Naive thymus-derived CD8-positive, alpha-beta T cell (primary cell): ENCODE data around the gene ATL2. TPM values are rescaled to one million over a fixed set of nuclear protein-coding genes. Genes with fewer than 3 reads are reported as not detected.
"Not testable (repeated sequence)": the region's sequence is repeated elsewhere in the genome, so short reads cannot be mapped to it uniquely, and the experiment has no call there.

Experiments used
- ATAC-seq, 2 donors: fragments of 150-1000 bp; cut with Tn5 transposase in 1 of 2; sonication (Bioruptor Pico), chemical (Tn5 transposase) in 1 of 2; 1 replicate in 1 of 2; 2 replicates in 1 of 2; pipeline ENCODE4 v1.10.0; 2021; ENCODE audit warnings: mild to moderate bottlenecking in 2 of 2, moderate library complexity in 2 of 2
- POLR2A ChIA-PET: fragments of 350-600 bp; sonication (Branson Sonifier 250); formaldehyde crosslinking; loops from one replicate; lab custom pipeline; 2021; ENCODE audit warnings: antibody characterized with exemption; lab: Charles Lee
- DNase-seq, 10 donors: peaks; one replicate each; pipeline versions ENCODE4 v3.0.0 to v3.0.0-alpha.2; 2020 to 2022
- H3K27ac Mint-ChIP-seq, 10 donors: one replicate each; pipeline ENCODE4 v1.8.0; 2020 to 2022; ENCODE audit warnings: mild to moderate bottlenecking in 10 of 10, mixed read lengths in 10 of 10, moderate library complexity in 4 of 10, inconsistent platforms in 1 of 10
- H3K27me3 Mint-ChIP-seq, 5 donors: one replicate each; pipeline ENCODE4 v1.8.0; 2021 to 2022; ENCODE audit warnings: mixed read lengths in 5 of 5
- H3K36me3 Mint-ChIP-seq, 3 donors: one replicate each; pipeline ENCODE4 v1.8.0; 2020 to 2022; ENCODE audit warnings: mixed read lengths in 3 of 3, mild to moderate bottlenecking in 2 of 3, inconsistent platforms in 1 of 3
- H3K4me1 Mint-ChIP-seq, 4 donors: one replicate each; pipeline ENCODE4 v1.8.0; 2021 to 2022; ENCODE audit warnings: mixed read lengths in 4 of 4
- H3K4me3 Mint-ChIP-seq, 10 donors: one replicate each; pipeline ENCODE4 v1.8.0; 2020 to 2022; ENCODE audit warnings: mild to moderate bottlenecking in 10 of 10, mixed read lengths in 10 of 10, moderate library complexity in 6 of 10, inconsistent platforms in 1 of 10
- H3K9me3 Mint-ChIP-seq, 9 donors: one replicate each; pipeline ENCODE4 v1.8.0; 2020 to 2022; ENCODE audit warnings: mixed read lengths in 9 of 9, mild to moderate bottlenecking in 3 of 9, inconsistent platforms in 1 of 9, moderate library complexity in 1 of 9
- polyA plus RNA-seq, 3 donors: library from polyadenylated mRNA; unstranded; fragments of 300-500 nt; fragmentation: Illumina TruSeq; gene quantifications; one replicate each; pipeline ENCODE4 v1.2.3, GENCODE V29; 2021
- total RNA-seq, 8 experiments: library from RNA in 2 of 8; stranded (reverse) in 2 of 8; gene quantifications; one replicate each; pipeline ENCODE4 v1.2.3 and lab custom pipeline; 2021 to 2026

Gene ATL2
- total and polyA plus RNA-seq, 5 experiments from 2014 or later, result 10.6 to 71.8 (median 24.2) TPM

GRCh38 chr2:38265461-38265860, 111.6 kb downstream of the ATL2 start:
- H3K36me3 Mint-ChIP-seq, result no peaks in the 10 kb centered on the region
- POLR2A ChIA-PET, result no interaction called here
- no peak overlapping the region for H3K4me3 Mint-ChIP-seq
- peaks cover 0 to 6% (median 1%) of the 10 kb centered on the region in 5 donors for H3K27me3 Mint-ChIP-seq
- H3K27ac Mint-ChIP-seq, result no peak overlapping the region
- no peak for ATAC-seq
- H3K9me3 Mint-ChIP-seq, result no peaks in the 10 kb centered on the region
- H3K4me1 Mint-ChIP-seq, result peaks cover 0 to 6% (median under 1%) of the 10 kb centered on the region in 4 donors
- DNase-seq, result no peak

GRCh38 chr2:38264396-38265221, 112.5 kb downstream of the ATL2 start:
- no peak for ATAC-seq
- no peaks in the 10 kb centered on the region for H3K9me3 Mint-ChIP-seq
- DNase-seq, result no peak
- no peak overlapping the region for H3K27ac Mint-ChIP-seq
- POLR2A ChIA-PET, result no interaction called here
- H3K36me3 Mint-ChIP-seq, result no peaks in the 10 kb centered on the region
- H3K27me3 Mint-ChIP-seq, result peaks cover 0 to 7% (median 2%) of the 10 kb centered on the region in 5 donors
- no peak overlapping the region for H3K4me3 Mint-ChIP-seq
- H3K4me1 Mint-ChIP-seq, result peaks cover 0 to 6% (median under 1%) of the 10 kb centered on the region in 4 donors

- H3K36me3 Mint-ChIP-seq, result no peaks in the 10 kb centered on the region
- H3K4me3 Mint-ChIP-seq, result no peak overlapping the region
- POLR2A ChIA-PET, result no interaction called here
- peaks cover 0 to 7% (median 5%) of the 10 kb centered on the region in 5 donors for H3K27me3 Mint-ChIP-seq
- no peaks in the 10 kb centered on the region for H3K9me3 Mint-ChIP-seq
- DNase-seq, result no peak
- peaks cover 0 to 6% (median under 1%) of the 10 kb centered on the region in 4 donors for H3K4me1 Mint-ChIP-seq
- H3K27ac Mint-ChIP-seq, result no peak overlapping the region
- ATAC-seq, result no peak
Measured at GRCh38 chr2:38263293-38263692, 113.8 kb downstream of the ATL2 start.

GRCh38 chr2:38262069-38262871, 114.8 kb downstream of the ATL2 start:
- no peaks in the 10 kb centered on the region for H3K36me3 Mint-ChIP-seq
- DNase-seq, result no peak
- peak overlapping the region in 1 of 10 donors; percentile 32 for H3K27ac Mint-ChIP-seq
- no peaks in the 10 kb centered on the region for H3K9me3 Mint-ChIP-seq
- POLR2A ChIA-PET, result no interaction called here
- H3K4me1 Mint-ChIP-seq, result peaks cover 0 to 6% (median under 1%) of the 10 kb centered on the region in 4 donors
- H3K4me3 Mint-ChIP-seq, result no peak overlapping the region
- no peak for ATAC-seq
- H3K27me3 Mint-ChIP-seq, result peaks cover 0 to 9% (median 5%) of the 10 kb centered on the region in 5 donors

- POLR2A ChIA-PET, result no interaction called here
- Mint-ChIP-seq H3K27me3 (peaks cover 0 to 10% (median 5%) of the 10 kb centered on the region in 5 donors), H3K27ac (peak overlapping the region in 1 of 10 donors; percentile 32), H3K4me1 (peaks cover 0 to 4% (median under 1%) of the 10 kb centered on the region in 4 donors), H3K9me3 (no peaks in the 10 kb centered on the region), H3K4me3 (no peak overlapping the region), H3K36me3 (no peaks in the 10 kb centered on the region)
- DNase-seq (no peak), ATAC-seq (no peak)
Measured at GRCh38 chr2:38261569-38262068, 115.5 kb downstream of the ATL2 start.

GRCh38 chr2:38260972-38261371, 116.1 kb downstream of the ATL2 start:
- POLR2A ChIA-PET, result no interaction called here
- Mint-ChIP-seq H3K4me3 (no peak overlapping the region), H3K27ac (no peak overlapping the region), H3K27me3 (peaks cover 0 to 12% (median 5%) of the 10 kb centered on the region in 5 donors), H3K4me1 (no peaks in the 10 kb centered on the region), H3K36me3 (no peaks in the 10 kb centered on the region), H3K9me3 (no peaks in the 10 kb centered on the region)
- ATAC-seq (no peak), DNase-seq (no peak)

- Mint-ChIP-seq H3K4me3 (peak overlapping the region in 1 of 10 donors; percentile 27), H3K36me3 (no peaks in the 10 kb centered on the region), H3K27ac (no peak overlapping the region), H3K27me3 (peaks cover 0 to 12% (median 5%) of the 10 kb centered on the region in 5 donors), H3K4me1 (no peaks in the 10 kb centered on the region), H3K9me3 (no peaks in the 10 kb centered on the region)
- no peak for DNase-seq
- POLR2A ChIA-PET, result no interaction called here
- ATAC-seq, result no peak
Measured at GRCh38 chr2:38260469-38260868, 116.6 kb downstream of the ATL2 start.

- POLR2A ChIA-PET, result no interaction called here
- no peaks in the 10 kb centered on the region for H3K4me1 Mint-ChIP-seq
- peak overlapping the region in 1 of 10 donors; percentile 7 for H3K4me3 Mint-ChIP-seq
- H3K27me3 Mint-ChIP-seq, result peaks cover 0 to 14% (median 5%) of the 10 kb centered on the region in 5 donors
- H3K36me3 Mint-ChIP-seq, result no peaks in the 10 kb centered on the region
- no peak for ATAC-seq
- H3K9me3 Mint-ChIP-seq, result no peaks in the 10 kb centered on the region
- H3K27ac Mint-ChIP-seq, result no peak overlapping the region
- no peak for DNase-seq
Measured at GRCh38 chr2:38259311-38259710, 117.8 kb downstream of the ATL2 start.

- not testable (repeated sequence) for H3K4me3 Mint-ChIP-seq, DNase-seq, H3K4me1 Mint-ChIP-seq, H3K36me3 Mint-ChIP-seq, ATAC-seq, H3K9me3 Mint-ChIP-seq
- Mint-ChIP-seq H3K27ac (peak overlapping the region in 1 of 10 donors; percentile 70), H3K27me3 (peaks cover 0 to 14% (median 5%) of the 10 kb centered on the region in 5 donors)
- POLR2A ChIA-PET, result interaction anchor here (0.7 kb wide), 1 partner anchor 1402 kb away, joined by 7 read pairs; no protein-coding TSS in a partner anchor
Measured at GRCh38 chr2:38257680-38258079, 119.4 kb downstream of the ATL2 start.

- Mint-ChIP-seq H3K9me3 (no peaks in the 10 kb centered on the region), H3K27ac (no peak overlapping the region), H3K4me1 (no peaks in the 10 kb centered on the region), H3K36me3 (no peaks in the 10 kb centered on the region), H3K27me3 (peaks cover 0 to 13% (median 5%) of the 10 kb centered on the region in 5 donors), H3K4me3 (no peak overlapping the region)
- POLR2A ChIA-PET, result no interaction called here
- no peak for ATAC-seq
- DNase-seq, result no peak
Measured at GRCh38 chr2:38256610-38257009, 120.5 kb downstream of the ATL2 start.

GRCh38 chr2:38255211-38255610, 121.9 kb downstream of the ATL2 start:
- ATAC-seq (no peak), DNase-seq (no peak)
- Mint-ChIP-seq H3K9me3 (no peaks in the 10 kb centered on the region), H3K27me3 (peaks cover 0 to 13% (median under 1%) of the 10 kb centered on the region in 5 donors), H3K4me3 (no peak overlapping the region), H3K4me1 (no peaks in the 10 kb centered on the region), H3K27ac (no peak overlapping the region), H3K36me3 (no peaks in the 10 kb centered on the region)
- POLR2A ChIA-PET, result no interaction called here

GRCh38 chr2:38254796-38255195, 122.3 kb downstream of the ATL2 start:
- Mint-ChIP-seq H3K36me3 (no peaks in the 10 kb centered on the region), H3K27ac (no peak overlapping the region), H3K4me3 (no peak overlapping the region), H3K27me3 (peaks cover 0 to 13% (median 0%) of the 10 kb centered on the region in 5 donors), H3K9me3 (no peaks in the 10 kb centered on the region), H3K4me1 (no peaks in the 10 kb centered on the region)
- ATAC-seq (no peak), DNase-seq (no peak)
- POLR2A ChIA-PET, result no interaction called here
